ENCODE results near the gene KSR1. TPM values are rescaled to one million over a fixed set of nuclear protein-coding genes. Genes with fewer than 3 reads are reported as not detected.

The KSR1 gene
- total and polyA plus RNA-seq, 10 of the 15 experiments (the other 5 are each of a cell fraction or from before 2014, with no cell fraction given), result 0.97 to 66.6 (median 22.9) TPM

DNA sequence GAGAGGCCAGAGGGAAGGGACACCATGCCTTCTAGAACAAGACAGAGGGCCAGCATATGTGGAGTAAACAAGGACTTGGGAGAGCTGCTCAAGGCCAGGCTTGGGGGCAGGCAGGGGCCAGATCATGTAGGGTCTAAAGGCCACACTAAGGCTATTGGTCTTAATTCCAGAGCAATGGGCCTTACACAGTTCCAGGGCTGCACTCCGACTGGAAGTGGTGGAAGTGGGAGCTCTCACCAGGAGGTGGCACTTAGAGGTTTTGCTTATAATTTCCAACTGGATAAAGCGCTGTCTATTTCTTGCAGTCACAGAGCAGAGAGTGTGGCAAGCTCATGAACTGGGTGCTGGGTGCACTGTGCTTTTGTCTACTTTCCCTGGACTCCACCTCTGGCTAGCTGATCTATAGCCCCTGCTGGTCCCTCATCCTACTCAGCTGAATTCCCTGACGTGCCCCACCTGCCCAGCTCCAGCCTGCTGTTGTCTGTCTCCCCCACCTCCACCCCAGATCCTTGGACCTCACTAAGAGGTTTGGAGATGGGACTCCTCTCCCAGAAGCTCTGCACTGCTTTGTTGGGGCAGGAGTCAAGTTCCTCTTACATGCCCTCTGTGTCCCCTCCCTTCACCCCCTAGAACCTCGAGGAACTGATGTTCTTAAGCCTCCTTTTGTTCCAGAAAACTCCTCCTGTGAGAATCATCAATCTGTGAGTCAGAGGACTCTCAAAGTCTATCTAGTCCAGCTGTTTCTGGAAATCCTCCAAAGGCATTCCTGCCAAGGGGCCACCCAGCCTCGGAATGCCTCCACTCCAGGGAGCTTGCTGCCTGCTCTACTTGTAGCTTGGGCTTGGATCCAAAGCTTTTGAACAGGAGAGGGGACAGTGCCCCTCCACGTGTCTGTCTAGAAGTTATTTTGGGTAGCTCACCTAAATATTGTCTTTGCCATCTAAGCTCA, 48.1 kb upstream of the KSR1 start:
- Histone ChIP-seq H3K27ac (ENCODE audit: control insufficient read depth, insufficient read depth) (no peak overlapping the region), H3K36me3 (ENCODE audit: control insufficient read depth in 2 of 2, insufficient read depth in 2 of 2, low read length in 1 of 2) (no peaks in the 10 kb centered on the region), H4K20me1 (ENCODE audit: control insufficient read depth, insufficient read depth) (no peaks in the 10 kb centered on the region), H3K9ac (ENCODE audit: control insufficient read depth, insufficient read depth, low read length) (no peak overlapping the region), H2AFZ (ENCODE audit: control insufficient read depth, low read depth, low read length) (no peak overlapping the region), H3K27me3 (replicated peaks in 1 of 2; ENCODE audit: control insufficient read depth in 2 of 2, insufficient read depth in 2 of 2, low read length in 1 of 2) (peaks cover 1 to 3% of the 10 kb centered on the region in 2 experiments; a peak in 1 of 4 replicates), H3K4me2 (ENCODE audit: control insufficient read depth, insufficient read depth) (no peak overlapping the region), H3K79me2 (ENCODE audit: control insufficient read depth, insufficient read depth, low read length) (no peaks in the 10 kb centered on the region), H3K9me3 (replicated peaks; ENCODE audit: control insufficient read depth, insufficient read depth, low read length) (no peaks in the 10 kb centered on the region), H3K4me3 (no peak overlapping the region), H3K4me1 (ENCODE audit: control insufficient read depth, insufficient read depth, low read length) (peaks cover 2% of the 10 kb centered on the region; the same call in 1 of the 2 replicates)
- ChIA-PET SMC1A (ENCODE audit: uncharacterized antibody, unreplicated experiment) (interaction anchor here (0.6 to 1.8 kb wide), 6 partner anchors 9 to 472 kb away, joined by 3 to 6 read pairs (median 4); no protein-coding TSS in a partner anchor), RAD21 (ENCODE audit: unreplicated experiment) (interaction anchor here (1.1 to 1.3 kb wide), 2 partner anchors 132 to 190 kb away, joined by 3 to 4 read pairs; no protein-coding TSS in a partner anchor), POLR2A (no interaction called here), CTCF (interaction anchor here (1.3 to 2.0 kb wide), 4 partner anchors 23 to 194 kb away, joined by 4 to 8 read pairs (median 6); no protein-coding TSS in a partner anchor)
- ATAC-seq (no peak), DNase-seq (ENCODE audit: low read depth, low spot score) (no peak), FAIRE-seq (no peak)
- in situ Hi-C loops (cut with MboI) (loop anchor here (10.0 kb wide), 1 partner anchor 63 kb away; no protein-coding TSS in a partner anchor), intact Hi-C loops (cut with micrococcal nuclease; ENCODE audit: unreplicated experiment) (no loop called here)
- WGBS (ENCODE audit: insufficient coverage, insufficient replicate concordance, low lambda C conversion rate, missing lambda C conversion rate), result 29% methylated on average over 6 of the region's 6 CpGs
- no TSS peak for BruUV-seq (replicated peaks)
- TF ChIP-seq ZNF274 (IDR thresholded peaks at IDR 0.05; ENCODE audit: insufficient read depth, insufficient read length) (no peak), POLR2AphosphoS5 (IDR thresholded peaks at IDR 0.05; ENCODE audit: low read length) (no peak), CUX1 (IDR thresholded peaks at IDR 0.05; ENCODE audit: insufficient replicate concordance, low read depth, low read length) (no peak), E4F1 (IDR thresholded peaks at IDR 0.05; ENCODE audit: borderline replicate concordance, partially characterized antibody) (no peak), ATF7 (IDR thresholded peaks at IDR 0.05; ENCODE audit: low read depth) (no peak), IRF3 (IDR thresholded peaks at IDR 0.05) (no peak), CBFB (IDR thresholded peaks at IDR 0.05; ENCODE audit: low read depth) (no peak), NFXL1 (IDR thresholded peaks at IDR 0.05; ENCODE audit: borderline replicate concordance) (no peak), JUND (IDR thresholded peaks at IDR 0.05; ENCODE audit: low read depth, low read length) (no peak), FOS (IDR thresholded peaks at IDR 0.05; ENCODE audit: borderline replicate concordance, extremely low read depth, insufficient read length) (no peak), NBN (IDR thresholded peaks at IDR 0.05) (no peak), TARDBP (IDR thresholded peaks at IDR 0.05; ENCODE audit: borderline replicate concordance) (no peak), POLR2A (IDR thresholded peaks at IDR 0.05; ENCODE audit: low read depth, low read length) (no peak), RBBP5 (conservative IDR thresholded peaks at IDR 0.05) (no peak), IKZF1 (conservative IDR thresholded peaks at IDR 0.05) (no peak)

All from GM12878 (cell line).